Neural cell (in vitro differentiated cells): ENCODE data around the gene FMN2. TPM values are rescaled to one million over a fixed set of nuclear protein-coding genes. Genes with fewer than 3 reads are reported as not detected.

Experiments
- H2AFZ ChIP-seq: fragments of 200-600, 300-800 bp; sonication (generic), shearing (Covaris generic); 2 replicates; pipeline ENCODE4 v1.6.0; 2014; ENCODE audit warnings: low read depth, mild to moderate bottlenecking, antibody characterized with exemption, low read length, moderate library complexity
- H3F3A ChIP-seq: fragments of 200-600 bp; shearing (Covaris generic); 2 replicates; pipeline ENCODE4 v1.6.1; 2016; ENCODE audit warnings: mild to moderate bottlenecking, moderate library complexity, mixed read lengths, antibody characterized with exemption, low read length; ENCODE audit not compliant: insufficient read depth, poor library complexity, severe bottlenecking
- H3K27ac ChIP-seq: fragments of 200-600, 300-800 bp; sonication (generic), shearing (Covaris generic); 2 replicates; pipeline ENCODE4 v1.5.1; 2014; ENCODE audit warnings: mild to moderate bottlenecking, low read length, moderate library complexity
- H3K27me3 ChIP-seq: fragments of 300-800, 200-600 bp; sonication (generic), shearing (Covaris generic); 2 replicates; pipeline ENCODE4 v1.6.0; 2014; ENCODE audit warnings: mild to moderate bottlenecking, low read depth, low read length, moderate library complexity; ENCODE audit not compliant: insufficient read depth
- H3K36me3 ChIP-seq: fragments of 300-800, 200-600 bp; sonication (generic), shearing (Covaris generic); 2 replicates; pipeline ENCODE4 v1.5.1; 2014; ENCODE audit warnings: mild to moderate bottlenecking, antibody characterized with exemption, low read length, moderate library complexity; ENCODE audit not compliant: insufficient read depth
- H3K4me2 ChIP-seq: fragments of 300-800, 200-600 bp; sonication (generic), shearing (Covaris generic); 2 replicates; pipeline ENCODE4 v1.6.0; 2014; ENCODE audit warnings: mild to moderate bottlenecking, low read length
- H3K4me3 ChIP-seq: fragments of 300-800, 200-600 bp; sonication (generic), shearing (Covaris generic); 2 replicates; pipeline ENCODE4 v1.5.1; 2014; ENCODE audit warnings: mild to moderate bottlenecking, low read length, moderate library complexity
- H3K79me2 ChIP-seq: fragments of 200-600 bp; shearing (Covaris generic); replicated peaks from 2 replicates; pipeline ENCODE4 v1.6.0; 2014; ENCODE audit warnings: mild to moderate bottlenecking, low read length, moderate library complexity; ENCODE audit not compliant: insufficient read depth
- H3K9ac ChIP-seq: fragments of 300-800, 200-600 bp; sonication (generic), shearing (Covaris generic); 2 replicates; pipeline ENCODE4 v1.6.1; 2016; ENCODE audit warnings: mild to moderate bottlenecking, low read length, mixed read lengths
- H3K9me2 ChIP-seq: fragments of 200-600 bp; shearing (Covaris generic); 2 replicates; pipeline ENCODE4 v1.6.1; 2016; ENCODE audit warnings: mild to moderate bottlenecking, low read length, mixed read lengths; ENCODE audit not compliant: insufficient read depth
- H3K9me3 ChIP-seq: fragments of 200-600, 300-800 bp; sonication (generic), shearing (Covaris generic); 2 replicates; pipeline ENCODE4 v1.6.1; 2016; ENCODE audit warnings: mild to moderate bottlenecking, mixed run types, low read length, moderate library complexity, mixed read lengths
- H4K20me1 ChIP-seq: fragments of 200-600 bp; shearing (Covaris generic); 2 replicates; pipeline ENCODE4 v1.6.1; 2016; ENCODE audit warnings: mild to moderate bottlenecking, mixed run types; ENCODE audit not compliant: insufficient read depth
- EP300 ChIP-seq: fragments of 450-650 bp; conservative IDR thresholded peaks from 2 replicates; pipeline ENCODE4 v1.6.1; 2014; ENCODE audit warnings: antibody characterized with exemption, mild to moderate bottlenecking, moderate library complexity; ENCODE audit not compliant: poor library complexity, severe bottlenecking
- EZH2 ChIP-seq: fragments of 200-600, 300-800 bp; shearing (Covaris generic), sonication (generic); IDR thresholded peaks from 2 replicates; pipeline ENCODE4 v1.6.1; 2014; ENCODE audit warnings: antibody characterized with exemption, low read length, borderline replicate concordance, mild to moderate bottlenecking; ENCODE audit not compliant: insufficient read depth, poor library complexity, severe bottlenecking
- MXI1 ChIP-seq: fragments of 450-650 bp; conservative IDR thresholded peaks from 2 replicates; pipeline ENCODE4 v1.6.1; 2014; ENCODE audit warnings: antibody characterized with exemption, mild to moderate bottlenecking; ENCODE audit not compliant: poor library complexity, severe bottlenecking
- POLR2AphosphoS5 ChIP-seq: IDR thresholded peaks from 2 replicates; pipeline ENCODE4 v1.6.1; 2012
- RAD21 ChIP-seq: fragments of 450-650 bp; conservative IDR thresholded peaks from 2 replicates; pipeline ENCODE4 v1.6.1; 2014; ENCODE audit warnings: antibody characterized with exemption, mild to moderate bottlenecking, moderate library complexity
- SMC3 ChIP-seq: fragments of 450-650 bp; conservative IDR thresholded peaks from 2 replicates; pipeline ENCODE4 v1.6.1; 2014; ENCODE audit warnings: antibody characterized with exemption, mild to moderate bottlenecking, moderate library complexity; ENCODE audit not compliant: poor library complexity
- TAF1 ChIP-seq: IDR thresholded peaks from 2 replicates; pipeline ENCODE4 v1.6.1; 2012; ENCODE audit warnings: low read depth
- polyA plus RNA-seq: library from polyadenylated mRNA; depleted of rRNA; stranded (reverse); fragments of >200 nt; gene quantifications from 2 replicates; pipeline ENCODE4 v1.2.3, GENCODE V29; 2014
- TF ChIP-seq, protein P1 (sequence below): IDR thresholded peaks from 2 replicates; pipeline ENCODE4 v1.6.1; 2012; ENCODE audit warnings: borderline replicate concordance
- TF ChIP-seq, protein P2 (sequence below): fragments of 450-650 bp; IDR thresholded peaks from 2 replicates; pipeline ENCODE4 v1.5.1; 2014; ENCODE audit warnings: antibody characterized with exemption, mild to moderate bottlenecking, moderate library complexity; ENCODE audit not compliant: poor library complexity, severe bottlenecking

FMN2 gene
- polyA plus RNA-seq, 1 donor from 2014 or later: 23.9 TPM

DNA sequence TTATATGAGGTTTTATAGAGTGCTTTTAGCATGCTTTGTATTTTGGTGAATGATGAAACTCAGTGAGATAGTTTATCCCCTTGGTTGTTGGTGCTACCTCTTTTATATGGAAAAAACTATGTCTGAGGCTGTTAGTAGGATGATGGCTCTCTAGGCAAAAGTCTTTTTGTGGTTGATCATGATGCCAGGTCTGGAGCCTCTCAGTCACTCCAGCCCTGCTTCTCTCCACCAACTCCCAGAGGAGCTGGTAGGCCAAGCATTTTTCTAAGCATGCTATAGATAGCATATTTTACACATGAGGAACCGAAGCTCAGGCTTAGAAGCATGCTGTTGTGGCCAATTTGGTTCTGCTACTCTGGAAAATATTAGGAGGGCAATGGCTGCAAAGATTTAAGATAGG lies 82.2 kb downstream of the FMN2 start:
- Histone ChIP-seq H3K9me2 (no peaks in the 10 kb centered on the region), H4K20me1 (no peaks in the 10 kb centered on the region), H2AFZ (no peak overlapping the region), H3K4me2 (no peak overlapping the region), H3K79me2 (no peaks in the 10 kb centered on the region), H3K27me3 (no peaks in the 10 kb centered on the region), H3K9me3 (no peaks in the 10 kb centered on the region), H3F3A (no peaks in the 10 kb centered on the region), H3K36me3 (no peaks in the 10 kb centered on the region), H3K27ac (no peak overlapping the region), H3K4me3 (no peak overlapping the region), H3K9ac (no peak overlapping the region)
- TF ChIP-seq MXI1 (no peak), POLR2AphosphoS5 (no peak), SMC3 (no peak), RAD21 (no peak), EP300 (no peak), EZH2 (no peak), TAF1 (no peak)
- TF ChIP-seq, protein P1, sequence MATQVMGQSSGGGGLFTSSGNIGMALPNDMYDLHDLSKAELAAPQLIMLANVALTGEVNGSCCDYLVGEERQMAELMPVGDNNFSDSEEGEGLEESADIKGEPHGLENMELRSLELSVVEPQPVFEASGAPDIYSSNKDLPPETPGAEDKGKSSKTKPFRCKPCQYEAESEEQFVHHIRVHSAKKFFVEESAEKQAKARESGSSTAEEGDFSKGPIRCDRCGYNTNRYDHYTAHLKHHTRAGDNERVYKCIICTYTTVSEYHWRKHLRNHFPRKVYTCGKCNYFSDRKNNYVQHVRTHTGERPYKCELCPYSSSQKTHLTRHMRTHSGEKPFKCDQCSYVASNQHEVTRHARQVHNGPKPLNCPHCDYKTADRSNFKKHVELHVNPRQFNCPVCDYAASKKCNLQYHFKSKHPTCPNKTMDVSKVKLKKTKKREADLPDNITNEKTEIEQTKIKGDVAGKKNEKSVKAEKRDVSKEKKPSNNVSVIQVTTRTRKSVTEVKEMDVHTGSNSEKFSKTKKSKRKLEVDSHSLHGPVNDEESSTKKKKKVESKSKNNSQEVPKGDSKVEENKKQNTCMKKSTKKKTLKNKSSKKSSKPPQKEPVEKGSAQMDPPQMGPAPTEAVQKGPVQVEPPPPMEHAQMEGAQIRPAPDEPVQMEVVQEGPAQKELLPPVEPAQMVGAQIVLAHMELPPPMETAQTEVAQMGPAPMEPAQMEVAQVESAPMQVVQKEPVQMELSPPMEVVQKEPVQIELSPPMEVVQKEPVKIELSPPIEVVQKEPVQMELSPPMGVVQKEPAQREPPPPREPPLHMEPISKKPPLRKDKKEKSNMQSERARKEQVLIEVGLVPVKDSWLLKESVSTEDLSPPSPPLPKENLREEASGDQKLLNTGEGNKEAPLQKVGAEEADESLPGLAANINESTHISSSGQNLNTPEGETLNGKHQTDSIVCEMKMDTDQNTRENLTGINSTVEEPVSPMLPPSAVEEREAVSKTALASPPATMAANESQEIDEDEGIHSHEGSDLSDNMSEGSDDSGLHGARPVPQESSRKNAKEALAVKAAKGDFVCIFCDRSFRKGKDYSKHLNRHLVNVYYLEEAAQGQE: no peak
- TF ChIP-seq, protein P2, sequence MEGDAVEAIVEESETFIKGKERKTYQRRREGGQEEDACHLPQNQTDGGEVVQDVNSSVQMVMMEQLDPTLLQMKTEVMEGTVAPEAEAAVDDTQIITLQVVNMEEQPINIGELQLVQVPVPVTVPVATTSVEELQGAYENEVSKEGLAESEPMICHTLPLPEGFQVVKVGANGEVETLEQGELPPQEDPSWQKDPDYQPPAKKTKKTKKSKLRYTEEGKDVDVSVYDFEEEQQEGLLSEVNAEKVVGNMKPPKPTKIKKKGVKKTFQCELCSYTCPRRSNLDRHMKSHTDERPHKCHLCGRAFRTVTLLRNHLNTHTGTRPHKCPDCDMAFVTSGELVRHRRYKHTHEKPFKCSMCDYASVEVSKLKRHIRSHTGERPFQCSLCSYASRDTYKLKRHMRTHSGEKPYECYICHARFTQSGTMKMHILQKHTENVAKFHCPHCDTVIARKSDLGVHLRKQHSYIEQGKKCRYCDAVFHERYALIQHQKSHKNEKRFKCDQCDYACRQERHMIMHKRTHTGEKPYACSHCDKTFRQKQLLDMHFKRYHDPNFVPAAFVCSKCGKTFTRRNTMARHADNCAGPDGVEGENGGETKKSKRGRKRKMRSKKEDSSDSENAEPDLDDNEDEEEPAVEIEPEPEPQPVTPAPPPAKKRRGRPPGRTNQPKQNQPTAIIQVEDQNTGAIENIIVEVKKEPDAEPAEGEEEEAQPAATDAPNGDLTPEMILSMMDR: no peak

DNA sequence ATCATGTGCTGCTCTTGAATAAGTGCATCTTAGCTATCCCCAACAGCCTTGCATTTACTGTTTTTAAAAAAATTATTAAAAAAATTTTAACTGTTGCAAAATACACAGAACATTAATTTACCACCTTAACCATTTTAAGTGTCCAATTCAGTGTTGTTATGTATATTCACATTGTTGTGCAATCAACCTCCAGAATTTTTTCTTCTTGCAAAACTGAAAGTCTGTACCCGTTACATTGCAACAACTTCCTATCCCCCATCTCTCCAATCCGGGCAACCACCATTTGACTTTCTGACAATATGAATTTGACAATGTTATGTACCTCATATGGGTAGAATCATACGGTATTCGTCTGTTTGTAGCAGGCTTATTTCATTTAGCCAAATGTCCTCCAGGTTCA lies 83.1 kb downstream of the FMN2 start:
- TF ChIP-seq, protein P2: no peak
- TF ChIP-seq POLR2AphosphoS5 (no peak), MXI1 (no peak), EP300 (no peak), RAD21 (no peak), EZH2 (no peak), SMC3 (no peak), TAF1 (no peak)
- TF ChIP-seq, protein P1: no peak
- Histone ChIP-seq H4K20me1 (no peaks in the 10 kb centered on the region), H3K27ac (no peak overlapping the region), H3K36me3 (no peaks in the 10 kb centered on the region), H3K79me2 (no peaks in the 10 kb centered on the region), H3K9me2 (no peaks in the 10 kb centered on the region), H3K27me3 (no peaks in the 10 kb centered on the region), H3K4me2 (no peak overlapping the region), H3K9ac (no peak overlapping the region), H3K4me3 (no peak overlapping the region), H3F3A (no peaks in the 10 kb centered on the region), H3K9me3 (no peaks in the 10 kb centered on the region), H2AFZ (no peak overlapping the region)
